Measurements from ENCODE around the gene STARD7.

- no peak for TF ChIP-seq POU6F1 (CRISPR knock-in tag; IDR thresholded peaks at IDR 0.05; ENCODE audit: borderline replicate concordance, low read depth)
- TF ChIP-seq TCF4 (CRISPR knock-in tag; IDR thresholded peaks at IDR 0.05; ENCODE audit: borderline replicate concordance): no peak
- TF ChIP-seq BACH2 (CRISPR knock-in tag; IDR thresholded peaks at IDR 0.05; ENCODE audit: borderline replicate concordance): no peak
- TF ChIP-seq ZFP30 (CRISPR knock-in tag; IDR thresholded peaks at IDR 0.05): no peak
- no peak for TF ChIP-seq ESRRG (CRISPR knock-in tag; IDR thresholded peaks at IDR 0.05)
- no peak for TF ChIP-seq ZNF8 (CRISPR knock-in tag; IDR thresholded peaks at IDR 0.05)
- no peak for TF ChIP-seq TSHZ2 (CRISPR knock-in tag; IDR thresholded peaks at IDR 0.05)
- TF ChIP-seq ZC3H10 (CRISPR knock-in tag; IDR thresholded peaks at IDR 0.05): no peak
- no peak for TF ChIP-seq CREB5 (CRISPR knock-in tag; IDR thresholded peaks at IDR 0.05; ENCODE audit: low read depth)
- TF ChIP-seq PATZ1 (CRISPR knock-in tag; IDR thresholded peaks at IDR 0.05; ENCODE audit: borderline replicate concordance): no peak
- TF ChIP-seq ZNF565 (CRISPR knock-in tag; conservative IDR thresholded peaks at IDR 0.05; ENCODE audit: low read depth): no peak
- TF ChIP-seq ARNTL (CRISPR knock-in tag; IDR thresholded peaks at IDR 0.05; ENCODE audit: borderline replicate concordance, low read depth): no peak
- TF ChIP-seq RARB (CRISPR knock-in tag; IDR thresholded peaks at IDR 0.05): no peak
- no peak for TF ChIP-seq ZFP3 (CRISPR knock-in tag; IDR thresholded peaks at IDR 0.05)
Measured at GRCh38 chr2:96209729-96210085, 1.1 kb upstream of the STARD7 start.
